Muscle layer of colon (tissue), 2 donors: Measurements from ENCODE around the gene MAPK6.

Experiments used
- H3K27ac ChIP-seq: one replicate; pipeline ENCODE4 v1.7.0; 2013; ENCODE audit warnings: low read depth, mild to moderate bottlenecking, low read length, moderate library complexity
- H3K27me3 ChIP-seq, 2 donors: one replicate each; pipeline ENCODE4 v1.7.0; 2013; ENCODE audit warnings: low read length in 2 of 2, mild to moderate bottlenecking in 2 of 2; ENCODE audit not compliant: insufficient read depth in 2 of 2, control insufficient read depth in 1 of 2
- H3K36me3 ChIP-seq: one replicate; pipeline ENCODE4 v1.7.0; 2013; ENCODE audit warnings: mild to moderate bottlenecking, low read length; ENCODE audit not compliant: insufficient read depth
- H3K4me1 ChIP-seq: one replicate; pipeline ENCODE4 v1.7.0; 2013; ENCODE audit warnings: mild to moderate bottlenecking, low read length; ENCODE audit not compliant: insufficient read depth
- H3K4me3 ChIP-seq, 2 donors: one replicate each; pipeline ENCODE4 v1.7.0; 2013; ENCODE audit warnings: low read length in 2 of 2, low read depth in 1 of 2, mild to moderate bottlenecking in 1 of 2, moderate library complexity in 1 of 2
- H3K9ac ChIP-seq: one replicate; pipeline ENCODE4 v1.7.0; 2013; ENCODE audit warnings: low read length
- H3K9me3 ChIP-seq: one replicate; pipeline ENCODE4 v1.7.0; 2013; ENCODE audit warnings: mild to moderate bottlenecking, low read length
- donor health status: abdominal sarcoma.
- donor health status: Adenocarcinoma of cecum.

Gene MAPK6

GRCh38 chr15:52018693-52019393 is at the start of gene MAPK6:
MAPK6 (plus strand) TSS chr15:52019219; CDS start chr15:52046461, 27,242 bp downstream.
- no peaks in the 10 kb centered on the region for H3K27me3 ChIP-seq
- peak within 1 kb of the TSS; percentile 94 for H3K9ac ChIP-seq
- H3K9me3 ChIP-seq, result no peaks in the 10 kb centered on the region
- H3K4me1 ChIP-seq, result peaks cover 25% of the 10 kb centered on the region
- H3K4me3 ChIP-seq, result peak within 1 kb of the TSS; percentile 67 to 100
- no peaks in the 10 kb centered on the region for H3K36me3 ChIP-seq
- H3K27ac ChIP-seq, result peak within 1 kb of the TSS; percentile 87

- Histone ChIP-seq H3K4me3 (no peak overlapping the region), H3K36me3 (no peaks in the 10 kb centered on the region), H3K27me3 (no peaks in the 10 kb centered on the region), H3K9me3 (no peaks in the 10 kb centered on the region), H3K9ac (no peak overlapping the region), H3K4me1 (peaks cover 10% of the 10 kb centered on the region), H3K27ac (no peak overlapping the region)
These were observed 49.3 kb upstream of the MAPK6 start for GRCh38 chr15:51969728-51970127.

GRCh38 chr15:51970132-51970817 is 48.7 kb upstream of the MAPK6 start:
- H3K36me3 ChIP-seq, result no peaks in the 10 kb centered on the region
- no peaks in the 10 kb centered on the region for H3K27me3 ChIP-seq
- H3K9ac ChIP-seq, result no peak overlapping the region
- H3K4me1 ChIP-seq, result peaks cover 10% of the 10 kb centered on the region
- H3K4me3 ChIP-seq, result peak overlapping the region in 1 of 2 donors; percentile 96
- H3K9me3 ChIP-seq, result no peaks in the 10 kb centered on the region
- no peak overlapping the region for H3K27ac ChIP-seq

- Histone ChIP-seq H3K27ac (peak overlapping the region; percentile 87), H3K36me3 (no peaks in the 10 kb centered on the region), H3K9me3 (no peaks in the 10 kb centered on the region), H3K4me3 (peak overlapping the region; percentile 59 to 96), H3K27me3 (no peaks in the 10 kb centered on the region), H3K9ac (peak overlapping the region; percentile 95), H3K4me1 (peaks cover 10% of the 10 kb centered on the region)
These were observed 48.0 kb upstream of the MAPK6 start for GRCh38 chr15:51971032-51971374.

- no peaks in the 10 kb centered on the region for H3K36me3 ChIP-seq
- H3K27me3 ChIP-seq, result no peaks in the 10 kb centered on the region
- H3K4me1 ChIP-seq, result peaks cover 10% of the 10 kb centered on the region
- H3K4me3 ChIP-seq, result peak within 1 kb of the TSS; percentile 59 to 96
- no peaks in the 10 kb centered on the region for H3K9me3 ChIP-seq
- H3K9ac ChIP-seq, result peak within 1 kb of the TSS; percentile 95
- H3K27ac ChIP-seq, result peak within 1 kb of the TSS; percentile 87
These were observed 47.5 kb upstream of the MAPK6 start, which contains the start of gene LEO1 for GRCh38 chr15:51971375-51972133. LEO1 (minus strand) TSS chr15:51971778; CDS start chr15:51971745, 33 bp downstream.

GRCh38 chr15:51973220-51973619 is 45.8 kb upstream of the MAPK6 start:
- H3K36me3 ChIP-seq, result no peaks in the 10 kb centered on the region
- peaks cover 10% of the 10 kb centered on the region for H3K4me1 ChIP-seq
- no peak overlapping the region for H3K27ac ChIP-seq

GRCh38 chr15:51973775-51974174 is 45.2 kb upstream of the MAPK6 start:
- Histone ChIP-seq H3K36me3 (no peaks in the 10 kb centered on the region), H3K4me3 (no peak overlapping the region), H3K4me1 (peaks cover 10% of the 10 kb centered on the region), H3K9ac (no peak overlapping the region), H3K9me3 (no peaks in the 10 kb centered on the region), H3K27ac (no peak overlapping the region), H3K27me3 (no peaks in the 10 kb centered on the region)

More at GRCh38 chr15:51973220-51973619, 45.8 kb upstream of the MAPK6 start:
- Histone ChIP-seq H3K27me3 (no peaks in the 10 kb centered on the region), H3K4me3 (no peak overlapping the region), H3K9me3 (no peaks in the 10 kb centered on the region), H3K9ac (no peak overlapping the region)

- no peaks in the 10 kb centered on the region for H3K27me3 ChIP-seq
- H3K27ac ChIP-seq, result peak overlapping the region; percentile 28
- no peak overlapping the region for H3K9ac ChIP-seq
- peaks cover 16% of the 10 kb centered on the region for H3K4me1 ChIP-seq
- no peaks in the 10 kb centered on the region for H3K36me3 ChIP-seq
- H3K4me3 ChIP-seq, result peak overlapping the region in 1 of 2 donors; percentile 12
- H3K9me3 ChIP-seq, result no peaks in the 10 kb centered on the region
These were observed 36.8 kb upstream of the MAPK6 start for GRCh38 chr15:51982013-51982769.

GRCh38 chr15:51982770-51983103 is 36.3 kb upstream of the MAPK6 start:
- Histone ChIP-seq H3K27ac (no peak overlapping the region), H3K4me3 (no peak overlapping the region), H3K9me3 (no peaks in the 10 kb centered on the region), H3K27me3 (no peaks in the 10 kb centered on the region), H3K9ac (no peak overlapping the region), H3K36me3 (no peaks in the 10 kb centered on the region), H3K4me1 (peaks cover 16% of the 10 kb centered on the region)

GRCh38 chr15:51991141-51991540 is 27.9 kb upstream of the MAPK6 start:
- Histone ChIP-seq H3K27me3 (no peaks in the 10 kb centered on the region), H3K4me1 (no peaks in the 10 kb centered on the region), H3K4me3 (no peak overlapping the region), H3K9ac (no peak overlapping the region), H3K9me3 (no peaks in the 10 kb centered on the region), H3K36me3 (no peaks in the 10 kb centered on the region), H3K27ac (no peak overlapping the region)

GRCh38 chr15:51992953-51993352 is 26.1 kb upstream of the MAPK6 start:
- no peaks in the 10 kb centered on the region for H3K27me3 ChIP-seq
- H3K27ac ChIP-seq, result no peak overlapping the region
- no peak overlapping the region for H3K4me3 ChIP-seq
- no peaks in the 10 kb centered on the region for H3K9me3 ChIP-seq
- H3K9ac ChIP-seq, result no peak overlapping the region
- no peaks in the 10 kb centered on the region for H3K4me1 ChIP-seq
- H3K36me3 ChIP-seq, result no peaks in the 10 kb centered on the region
